CD4-positive, alpha-beta T cell treated with Interleukin-10 for 1 hour (primary cell): ENCODE results near the gene INTS2.
"Not testable (repeated sequence)": the region's sequence is repeated elsewhere in the genome, so short reads cannot be mapped to it uniquely, and the experiment has no call there.

Experiments
- DNase-seq: peaks from one replicate; pipeline ENCODE4 v3.0.0-alpha.2; 2020

INTS2 gene

DNA sequence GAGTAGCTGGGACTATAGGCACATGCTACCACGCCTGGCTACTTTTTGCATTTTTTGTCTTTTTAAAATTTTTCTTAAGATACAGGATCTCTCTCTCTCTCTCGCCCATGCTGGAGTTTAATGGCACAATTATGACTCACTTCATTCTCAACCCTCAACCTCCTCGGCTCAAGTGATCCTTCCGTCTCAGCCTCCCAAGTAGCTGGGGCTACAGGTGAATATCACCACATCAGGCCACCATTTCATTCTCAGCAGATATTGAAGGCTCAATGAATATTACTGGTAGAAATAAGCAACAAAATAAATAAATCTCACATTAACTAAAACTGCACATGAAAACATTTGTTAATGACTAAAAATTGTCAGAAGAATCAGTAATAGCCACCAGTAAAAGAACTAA is 106.1 kb downstream of the INTS2 start:
- no peak for DNase-seq

DNA sequence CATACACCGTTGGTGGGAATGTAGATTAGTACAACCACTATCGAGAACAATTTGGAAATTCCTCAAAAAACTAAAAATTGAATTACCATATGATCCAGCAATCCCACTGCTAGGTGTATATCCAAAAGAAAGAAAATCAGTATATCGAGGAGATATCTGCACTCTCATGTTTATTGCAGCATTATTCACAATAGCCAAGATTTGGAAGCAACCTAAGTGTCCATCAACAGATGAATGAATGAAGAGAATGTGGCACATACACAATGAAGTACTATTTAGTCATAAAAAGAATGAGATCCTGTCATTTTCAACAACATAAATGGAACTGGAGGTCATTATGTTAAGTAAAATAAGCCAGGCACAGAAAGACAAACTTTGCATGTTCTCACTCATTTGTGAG is 108.5 kb downstream of the INTS2 start:
- not testable (repeated sequence) for DNase-seq

DNA sequence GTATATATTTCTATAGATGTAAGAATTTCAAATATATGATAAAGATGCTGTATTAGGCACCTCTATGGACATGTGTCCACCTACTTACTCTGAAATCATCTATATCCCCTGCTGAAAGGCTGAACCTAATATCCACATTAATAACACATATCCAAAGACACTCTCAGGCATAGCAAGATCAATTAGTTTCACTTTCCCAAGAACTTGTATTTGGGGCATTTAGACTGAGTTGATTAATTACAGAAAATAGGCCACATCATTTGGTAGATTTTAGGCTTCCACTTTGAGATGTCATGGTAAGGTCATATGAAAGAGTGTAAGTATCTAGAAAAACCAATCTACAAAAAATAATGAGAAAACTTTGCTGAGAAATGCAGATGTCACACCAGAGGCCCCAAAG is 109.6 kb downstream of the INTS2 start:
- DNase-seq = no peak

GRCh38 chr17:61817452-61817851 is 110.3 kb downstream of the INTS2 start:
- DNase-seq = no peak

- no peak for DNase-seq
Measured at GRCh38 chr17:61816538-61816937, 111.2 kb downstream of the INTS2 start.

DNA sequence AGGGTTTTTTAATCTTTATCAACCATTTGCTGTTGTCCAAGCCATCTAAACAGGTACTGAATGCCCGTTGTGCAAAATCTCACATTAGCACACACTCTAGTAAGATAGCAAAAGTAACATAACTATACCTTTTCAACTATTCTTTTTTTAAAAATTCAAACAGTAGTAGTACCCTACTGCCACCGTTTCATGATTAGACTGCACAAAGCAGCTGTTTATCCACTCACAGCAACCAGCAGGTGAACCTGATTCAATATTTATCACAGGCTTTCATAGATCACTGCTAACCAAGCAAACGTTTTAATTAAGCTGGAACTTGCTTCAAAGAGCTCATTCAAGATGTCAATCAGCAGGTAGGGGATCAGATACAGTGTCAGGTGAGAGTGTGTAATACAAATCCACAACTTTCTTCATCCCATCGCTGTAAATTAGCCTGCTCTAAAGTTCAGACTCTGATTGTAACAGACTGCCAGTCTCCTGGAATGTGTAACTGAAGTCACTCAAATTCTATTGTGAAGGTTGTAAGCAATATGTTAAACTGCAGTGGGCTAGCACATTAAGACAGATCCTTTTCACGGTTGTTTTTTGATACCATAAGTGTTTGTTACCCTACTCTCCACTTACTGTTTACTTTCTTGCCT is 111.8 kb downstream of the INTS2 start:
- no peak for DNase-seq
